ENCODE results near the gene SLC27A4. TPM values are rescaled to one million over a fixed set of nuclear protein-coding genes. Genes with fewer than 3 reads are reported as not detected.
A peak's percentile ranks its signal among the peaks of the same experiment; 100 is the strongest.

SLC27A4 gene
- 19.2 TPM for total RNA-seq
- long read RNA-seq, transcript SLC27A4-201 (13 exons, 3,028 nt) = major isoform, 22 of 39 reads
- long read RNA-seq, partial matches to known transcripts = 10 of 39 reads
- long read RNA-seq, other reads (novel, unspliced or antisense) = 7 of 39 reads

GRCh38 chr9:128339761-128340690 lies at the start of gene SLC27A4:
Gene SLC27A4 (plus strand): TSS chr9:128340527. CDS start chr9:128343133, 2,606 bp downstream.
- ATAC-seq (peak; percentile 93), DNase-seq (ENCODE audit: missing footprints) (peak; percentile 87)
- intact Hi-C loops (cut with DNase I) = no loop called here

GRCh38 chr9:128292009-128292408 lies 48.3 kb upstream of the SLC27A4 start:
- ATAC-seq = no peak
- intact Hi-C loops (cut with DNase I) = no loop called here
- no peak for DNase-seq (ENCODE audit: missing footprints)

- DNase-seq (ENCODE audit: missing footprints) (no peak), ATAC-seq (no peak)
- intact Hi-C loops (cut with DNase I) = no loop called here
These were observed 47.2 kb upstream of the SLC27A4 start for GRCh38 chr9:128293091-128293490.

GRCh38 chr9:128294142-128294541 lies 46.2 kb upstream of the SLC27A4 start:
- no peak for ATAC-seq
- intact Hi-C loops (cut with DNase I) = no loop called here

GRCh38 chr9:128296340-128297220 lies 43.7 kb upstream of the SLC27A4 start:
- ATAC-seq (no peak), DNase-seq (ENCODE audit: missing footprints) (no peak)
- intact Hi-C loops (cut with DNase I) = loop anchor here (5.0 kb wide), 1 partner anchor 116 kb away; no protein-coding TSS in a partner anchor

More at GRCh38 chr9:128294142-128294541, 46.2 kb upstream of the SLC27A4 start:
- DNase-seq (ENCODE audit: missing footprints) = no peak

GRCh38 chr9:128297221-128297773 lies 43.0 kb upstream of the SLC27A4 start:
- DNase-seq (ENCODE audit: missing footprints) (no peak), ATAC-seq (no peak)
- intact Hi-C loops (cut with DNase I) = loop anchor here (5.0 kb wide), 1 partner anchor 115 kb away; no protein-coding TSS in a partner anchor

GRCh38 chr9:128298535-128299482 lies 41.5 kb upstream of the SLC27A4 start:
- ATAC-seq = no peak
- intact Hi-C loops (cut with DNase I) = loop anchor here (5.0 kb wide), 1 partner anchor 113 kb away; no protein-coding TSS in a partner anchor
- DNase-seq (ENCODE audit: missing footprints) = no peak

GRCh38 chr9:128304136-128304970 lies 36.0 kb upstream of the SLC27A4 start:
- DNase-seq (ENCODE audit: missing footprints) (no peak), ATAC-seq (no peak)
- intact Hi-C loops (cut with DNase I) = no loop called here

GRCh38 chr9:128304971-128305288 lies 35.4 kb upstream of the SLC27A4 start:
- no peak for ATAC-seq
- intact Hi-C loops (cut with DNase I) = no loop called here
- no peak for DNase-seq (ENCODE audit: missing footprints)

GRCh38 chr9:128309551-128309950 lies 30.8 kb upstream of the SLC27A4 start:
- DNase-seq (ENCODE audit: missing footprints) (no peak), ATAC-seq (no peak)
- intact Hi-C loops (cut with DNase I) = no loop called here

- intact Hi-C loops (cut with DNase I) = no loop called here
- DNase-seq (ENCODE audit: missing footprints) = no peak
- ATAC-seq = peak; percentile 87
These were observed 29.9 kb upstream of the SLC27A4 start for GRCh38 chr9:128310461-128310860.

GRCh38 chr9:128314697-128315096 lies 25.6 kb upstream of the SLC27A4 start:
- no peak for ATAC-seq
- no peak for DNase-seq (ENCODE audit: missing footprints)
- intact Hi-C loops (cut with DNase I) = no loop called here

- intact Hi-C loops (cut with DNase I) = no loop called here
- ATAC-seq (no peak), DNase-seq (ENCODE audit: missing footprints) (no peak)
These were observed 23.9 kb upstream of the SLC27A4 start for GRCh38 chr9:128316421-128316820.

- DNase-seq (ENCODE audit: missing footprints) = no peak
- ATAC-seq = no peak
- intact Hi-C loops (cut with DNase I) = no loop called here
These were observed 22.7 kb upstream of the SLC27A4 start for GRCh38 chr9:128317629-128318028.

- intact Hi-C loops (cut with DNase I) = loop anchor here (5.0 kb wide), 1 partner anchor 44 kb away; the partner anchor contains the start of genes GOLGA2 and SWI5
- no peak for ATAC-seq
These were observed 19.0 kb upstream of the SLC27A4 start for GRCh38 chr9:128321343-128321742.

GRCh38 chr9:128321879-128322403 lies 18.4 kb upstream of the SLC27A4 start:
- intact Hi-C loops (cut with DNase I) = loop anchor here (5.0 kb wide), 1 partner anchor 45 kb away; the partner anchor contains the start of genes GOLGA2 and SWI5
- no peak for ATAC-seq
- no peak for DNase-seq (ENCODE audit: missing footprints)

More at GRCh38 chr9:128321343-128321742, 19.0 kb upstream of the SLC27A4 start:
- no peak for DNase-seq (ENCODE audit: missing footprints)
